CD4-positive, alpha-beta T cell (primary cell): Measurements from ENCODE around the gene WSB2. TPM values are rescaled to one million over a fixed set of nuclear protein-coding genes. Genes with fewer than 3 reads are reported as not detected.

Experiments used
- ATAC-seq: fragments of 200-7000 bp; cut with Tn5 transposase; one replicate; pipeline ENCODE4 v1.10.0; 2022; ENCODE audit warnings: mild to moderate bottlenecking; ENCODE audit not compliant: poor library complexity
- CTCF ChIA-PET: fragments of 350-600 bp; sonication (Branson Sonifier 250); formaldehyde crosslinking; loops from one replicate; lab custom pipeline; 2021; ENCODE audit warnings: antibody characterized with exemption, inconsistent platforms; lab: Charles Lee
- POLR2A ChIA-PET: fragments of 350-600 bp; sonication (Branson Sonifier 250); formaldehyde crosslinking; loops from one replicate; lab custom pipeline; 2021; ENCODE audit warnings: antibody characterized with exemption, inconsistent platforms; lab: Charles Lee
- DNase-seq, 14 experiments: peaks; one replicate each; pipeline ENCODE4 v3.0.0-alpha.2; 2013 to 2020; ENCODE audit warnings: mixed read lengths in 2 of 14
- H3K27ac ChIP-seq, 2 donors: one replicate each; pipeline versions ENCODE4 v1.5.1 to v1.7.0; 2013; ENCODE audit warnings: low read length in 2 of 2, low read depth in 1 of 2, mild to moderate bottlenecking in 1 of 2
- H3K27me3 ChIP-seq, 2 experiments: 1 replicate in 1 of 2; 2 replicates in 1 of 2; pipeline versions ENCODE4 v1.6.1 to v1.7.0; 2013; ENCODE audit warnings: low read length in 2 of 2, control low read depth in 1 of 2, mild to moderate bottlenecking in 1 of 2, moderate library complexity in 1 of 2; ENCODE audit not compliant: insufficient read depth in 2 of 2, control insufficient read depth in 1 of 2
- H3K36me3 ChIP-seq: one replicate; pipeline ENCODE4 v1.6.1; 2013; ENCODE audit warnings: low read length, control low read depth; ENCODE audit not compliant: insufficient read depth
- H3K4me1 ChIP-seq: one replicate; pipeline ENCODE4 v1.6.1; 2013; ENCODE audit warnings: low read length, control low read depth; ENCODE audit not compliant: insufficient read depth
- H3K4me3 ChIP-seq: one replicate; pipeline ENCODE4 v1.5.1; 2013; ENCODE audit warnings: mild to moderate bottlenecking, low read length, moderate library complexity
- H3K9me3 ChIP-seq, 2 experiments: 1 replicate in 1 of 2; 2 replicates in 1 of 2; pipeline versions ENCODE4 v1.6.1 to v1.7.0; 2013; ENCODE audit warnings: low read length in 2 of 2, mild to moderate bottlenecking in 2 of 2, control low read depth in 1 of 2, moderate library complexity in 1 of 2; ENCODE audit not compliant: control insufficient read depth in 1 of 2, insufficient read depth in 1 of 2
- H3K27ac Mint-ChIP-seq: one replicate; pipeline ENCODE4 v1.8.0; 2020; ENCODE audit warnings: mixed read lengths
- H3K27me3 Mint-ChIP-seq: one replicate; pipeline ENCODE4 v1.8.0; 2021; ENCODE audit warnings: mixed read lengths
- H3K36me3 Mint-ChIP-seq: one replicate; pipeline ENCODE4 v1.8.0; 2021; ENCODE audit warnings: low read depth, mixed read lengths
- H3K4me1 Mint-ChIP-seq: one replicate; pipeline ENCODE4 v1.8.0; 2021; ENCODE audit warnings: low read depth, mixed read lengths
- H3K4me3 Mint-ChIP-seq: one replicate; pipeline ENCODE4 v1.8.0; 2020; ENCODE audit warnings: mild to moderate bottlenecking, mixed read lengths
- H3K9me3 Mint-ChIP-seq: one replicate; pipeline ENCODE4 v1.8.0; 2020; ENCODE audit warnings: mixed read lengths
- intact Hi-C, 2 experiments: fragments of 100-400 bp; cut with DNase I in 1 of 2; cut with micrococcal nuclease in 1 of 2; formaldehyde crosslinking; loops; one replicate each; pipeline versions ENCODE4 v1.15.1 to v1.9.0; 2023 to 2025; cut with DNase I, micrococcal nuclease
- total RNA-seq, 174 experiments: library from RNA in 2 of 174; stranded (reverse) in 2 of 174; gene quantifications; one replicate each; pipeline ENCODE4 v1.2.3 and lab custom pipeline; 2021 to 2026
- TF ChIP-seq, protein P1 (sequence below): fragments of 200-600 bp; IDR thresholded peaks from one replicate; pipeline ENCODE4 v1.8.0; 2022; ENCODE audit warnings: antibody characterized with exemption, mild to moderate bottlenecking

WSB2 gene
- total RNA-seq, 2 experiments from 2014 or later: 12.0 to 13.4 TPM

DNA sequence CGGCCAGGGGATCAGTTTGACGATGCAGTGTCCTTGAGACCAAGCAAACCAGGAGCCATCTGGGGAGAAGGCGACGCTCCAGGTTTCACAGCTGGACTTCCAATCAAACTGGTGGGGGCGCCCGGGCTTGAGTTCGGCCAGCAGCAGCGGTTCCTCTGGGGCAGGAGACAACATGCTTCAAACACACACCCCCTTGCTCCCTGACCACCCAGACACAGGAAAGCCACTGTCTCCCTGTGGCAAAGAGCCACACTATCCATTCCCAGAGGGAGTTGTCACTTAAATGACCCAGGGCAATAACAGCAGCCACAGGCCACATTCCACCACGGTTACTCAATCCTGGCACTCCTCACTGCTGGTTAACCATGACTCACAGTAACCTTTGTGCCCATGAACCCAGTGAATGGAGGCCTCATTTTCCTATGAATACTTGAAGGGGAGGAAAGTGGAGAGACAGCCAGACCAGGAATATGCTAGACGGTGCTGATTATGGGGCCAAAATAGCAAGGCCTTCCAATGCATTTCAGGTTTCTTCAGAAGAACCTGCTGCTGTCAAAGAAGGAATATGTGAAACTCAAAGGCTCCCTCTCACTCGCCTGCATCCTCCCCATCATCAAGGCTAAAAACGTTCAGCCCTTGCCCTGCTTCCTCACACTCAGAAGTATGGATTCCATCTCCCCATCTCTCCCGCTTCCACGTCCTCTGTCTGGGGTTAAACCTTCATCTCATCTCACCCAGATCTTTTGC is 8.5 kb downstream of the WSB2 start:
- TF ChIP-seq, protein P1, sequence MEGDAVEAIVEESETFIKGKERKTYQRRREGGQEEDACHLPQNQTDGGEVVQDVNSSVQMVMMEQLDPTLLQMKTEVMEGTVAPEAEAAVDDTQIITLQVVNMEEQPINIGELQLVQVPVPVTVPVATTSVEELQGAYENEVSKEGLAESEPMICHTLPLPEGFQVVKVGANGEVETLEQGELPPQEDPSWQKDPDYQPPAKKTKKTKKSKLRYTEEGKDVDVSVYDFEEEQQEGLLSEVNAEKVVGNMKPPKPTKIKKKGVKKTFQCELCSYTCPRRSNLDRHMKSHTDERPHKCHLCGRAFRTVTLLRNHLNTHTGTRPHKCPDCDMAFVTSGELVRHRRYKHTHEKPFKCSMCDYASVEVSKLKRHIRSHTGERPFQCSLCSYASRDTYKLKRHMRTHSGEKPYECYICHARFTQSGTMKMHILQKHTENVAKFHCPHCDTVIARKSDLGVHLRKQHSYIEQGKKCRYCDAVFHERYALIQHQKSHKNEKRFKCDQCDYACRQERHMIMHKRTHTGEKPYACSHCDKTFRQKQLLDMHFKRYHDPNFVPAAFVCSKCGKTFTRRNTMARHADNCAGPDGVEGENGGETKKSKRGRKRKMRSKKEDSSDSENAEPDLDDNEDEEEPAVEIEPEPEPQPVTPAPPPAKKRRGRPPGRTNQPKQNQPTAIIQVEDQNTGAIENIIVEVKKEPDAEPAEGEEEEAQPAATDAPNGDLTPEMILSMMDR: no peak
- ChIA-PET CTCF (no interaction called here), POLR2A (interaction anchor here (0.8 kb wide), 1 partner anchor 19 kb away, joined by 3 read pairs; no protein-coding TSS in a partner anchor)
- DNase-seq (no peak), ATAC-seq (no peak)
- Mint-ChIP-seq H3K4me3 (no peak overlapping the region), H3K4me1 (peaks cover 22% of the 10 kb centered on the region), H3K27me3 (no peaks in the 10 kb centered on the region), H3K9me3 (no peaks in the 10 kb centered on the region), H3K36me3 (peaks cover 52% of the 10 kb centered on the region), H3K27ac (peak overlapping the region; percentile 79)
- peaks cover 18% of the 10 kb centered on the region for H3K4me1 ChIP-seq
- no peaks in the 10 kb centered on the region for H3K9me3 ChIP-seq
- H3K27me3 ChIP-seq: no peaks in the 10 kb centered on the region
- H3K27ac ChIP-seq: peak overlapping the region in 1 of 2 donors; percentile 56
- intact Hi-C loops: no loop called here
- no peak overlapping the region for H3K4me3 ChIP-seq
- H3K36me3 ChIP-seq: peaks cover 31% of the 10 kb centered on the region

DNA sequence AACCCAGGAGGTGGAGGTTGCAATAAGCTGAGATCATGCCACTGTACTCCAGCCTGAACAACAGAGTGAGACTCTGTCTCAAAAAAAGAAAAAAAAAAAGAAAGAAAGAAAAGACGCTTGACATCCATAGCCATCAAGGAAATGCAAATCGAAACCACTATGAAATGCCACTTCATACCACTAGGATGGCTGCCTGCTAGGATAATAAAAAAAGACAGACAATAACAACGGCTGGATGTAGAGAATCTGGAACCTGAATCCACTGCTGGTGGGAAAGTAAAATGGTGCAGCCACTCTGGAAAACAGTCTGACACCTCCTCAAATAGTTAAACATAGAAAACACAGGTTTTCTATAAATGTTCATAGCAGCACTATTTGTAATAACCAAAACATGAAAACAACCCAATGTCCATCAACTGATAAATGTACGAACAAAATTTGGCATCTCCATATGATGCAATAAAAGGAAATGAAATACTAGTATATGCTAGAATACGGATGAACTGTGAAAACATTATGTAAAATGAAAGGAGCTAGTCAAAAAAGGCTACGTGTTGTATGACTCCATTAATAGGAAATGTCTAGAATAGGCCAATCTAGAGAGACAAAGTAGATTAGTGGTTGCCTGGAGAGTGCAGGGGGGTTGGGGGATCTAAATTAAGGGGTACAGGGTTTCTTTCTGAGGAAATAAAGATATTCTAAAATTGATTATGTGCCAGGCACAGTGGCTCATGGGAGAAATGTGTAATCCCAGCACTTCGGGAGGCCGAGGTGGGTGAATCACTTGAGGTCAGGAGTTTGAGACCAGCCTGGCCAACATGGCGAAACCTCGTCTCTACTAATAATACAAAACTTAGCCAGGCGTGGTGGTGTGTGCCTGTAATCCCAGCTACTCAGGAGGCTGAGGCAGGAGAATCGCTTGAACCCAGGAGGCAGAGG is 9.7 kb downstream of the WSB2 start:
- Mint-ChIP-seq H3K27ac (peak overlapping the region; percentile 13), H3K4me3 (no peak overlapping the region), H3K4me1 (peaks cover 20% of the 10 kb centered on the region), H3K9me3 (no peaks in the 10 kb centered on the region), H3K36me3 (peaks cover 63% of the 10 kb centered on the region), H3K27me3 (no peaks in the 10 kb centered on the region)
- Histone ChIP-seq H3K27me3 (no peaks in the 10 kb centered on the region), H3K9me3 (no peaks in the 10 kb centered on the region), H3K27ac (no peak overlapping the region), H3K4me1 (peaks cover 18% of the 10 kb centered on the region), H3K36me3 (peaks cover 31% of the 10 kb centered on the region), H3K4me3 (no peak overlapping the region)
- DNase-seq (no peak), ATAC-seq (no peak)
- CTCF ChIA-PET: no interaction called here
- POLR2A ChIA-PET: no interaction called here
- TF ChIP-seq, protein P1: no peak
- intact Hi-C loops: no loop called here

DNA sequence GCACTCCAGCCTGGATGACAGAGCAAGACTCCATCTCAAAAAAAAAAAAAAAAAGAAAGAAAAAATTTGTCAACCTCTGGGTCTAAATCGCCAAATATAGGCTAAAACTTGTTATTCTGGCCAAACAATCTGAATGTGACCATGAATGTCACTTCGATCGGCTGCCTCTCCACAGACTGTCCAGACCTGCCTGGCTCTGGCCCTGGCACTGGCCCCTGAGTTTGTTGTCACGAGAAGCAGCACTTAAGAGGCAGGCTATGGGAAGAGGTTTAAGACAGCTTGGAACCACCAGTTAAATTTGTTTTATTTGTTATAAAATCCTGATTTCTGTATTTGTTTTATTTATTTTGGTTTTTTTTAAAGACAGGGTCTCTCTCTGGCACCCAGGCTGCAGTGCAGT is 14.5 kb downstream of the WSB2 start:
- Mint-ChIP-seq H3K4me1 (peaks cover 11% of the 10 kb centered on the region), H3K36me3 (peaks cover 78% of the 10 kb centered on the region), H3K4me3 (no peak overlapping the region), H3K27ac (no peak overlapping the region), H3K9me3 (no peaks in the 10 kb centered on the region), H3K27me3 (no peaks in the 10 kb centered on the region)
- ATAC-seq (no peak), DNase-seq (no peak)
- Histone ChIP-seq H3K4me3 (no peak overlapping the region), H3K4me1 (no peaks in the 10 kb centered on the region), H3K36me3 (peaks cover 54% of the 10 kb centered on the region), H3K27me3 (no peaks in the 10 kb centered on the region), H3K9me3 (no peaks in the 10 kb centered on the region), H3K27ac (no peak overlapping the region)
- intact Hi-C loops: no loop called here
- ChIA-PET POLR2A (no interaction called here), CTCF (interaction anchor here (1.2 kb wide), 1 partner anchor 11 kb away, joined by 3 read pairs; no protein-coding TSS in a partner anchor)
- TF ChIP-seq, protein P1: no peak
